ENCODE measurements around the gene PLPPR2.
"Not testable (repeated sequence)": the region's sequence is repeated elsewhere in the genome, so short reads cannot be mapped to it uniquely, and the experiment has no call there.

The PLPPR2 gene

DNA sequence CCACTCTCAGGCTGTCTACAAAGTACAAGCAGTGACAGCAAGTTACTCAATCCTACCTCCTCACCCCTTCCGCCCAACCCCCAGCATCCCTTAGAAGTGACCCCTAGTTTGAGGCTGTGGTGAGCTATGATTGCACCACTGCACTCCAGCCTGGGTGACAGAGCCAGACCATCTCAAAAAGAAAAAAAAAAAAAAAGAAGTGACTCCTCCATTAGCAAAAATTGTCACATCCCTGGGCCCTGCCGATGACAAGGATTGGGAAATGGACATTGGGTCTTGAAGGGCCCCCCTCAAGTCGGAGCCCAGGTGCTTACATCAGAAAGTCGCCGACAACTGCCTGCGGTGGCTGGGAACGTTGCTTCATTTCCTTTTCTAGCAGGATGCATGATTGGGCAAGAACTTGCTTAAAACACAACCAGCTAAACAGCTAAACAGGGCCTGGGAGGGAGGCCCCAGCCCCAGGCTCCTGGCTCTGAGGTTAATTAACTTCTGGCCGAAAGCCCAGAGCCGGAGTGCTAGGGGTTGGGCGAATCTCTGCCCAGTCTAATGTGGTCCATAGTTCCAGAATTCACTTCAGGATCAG is 31.1 kb upstream of the PLPPR2 start:
- no peak overlapping the region for H3K4me3 ChIP-seq (replicated peaks; ENCODE audit: low read depth, low read length)
- DNase-seq (ENCODE audit: low read depth): peak; percentile 97
- TF ChIP-seq, protein P1, sequence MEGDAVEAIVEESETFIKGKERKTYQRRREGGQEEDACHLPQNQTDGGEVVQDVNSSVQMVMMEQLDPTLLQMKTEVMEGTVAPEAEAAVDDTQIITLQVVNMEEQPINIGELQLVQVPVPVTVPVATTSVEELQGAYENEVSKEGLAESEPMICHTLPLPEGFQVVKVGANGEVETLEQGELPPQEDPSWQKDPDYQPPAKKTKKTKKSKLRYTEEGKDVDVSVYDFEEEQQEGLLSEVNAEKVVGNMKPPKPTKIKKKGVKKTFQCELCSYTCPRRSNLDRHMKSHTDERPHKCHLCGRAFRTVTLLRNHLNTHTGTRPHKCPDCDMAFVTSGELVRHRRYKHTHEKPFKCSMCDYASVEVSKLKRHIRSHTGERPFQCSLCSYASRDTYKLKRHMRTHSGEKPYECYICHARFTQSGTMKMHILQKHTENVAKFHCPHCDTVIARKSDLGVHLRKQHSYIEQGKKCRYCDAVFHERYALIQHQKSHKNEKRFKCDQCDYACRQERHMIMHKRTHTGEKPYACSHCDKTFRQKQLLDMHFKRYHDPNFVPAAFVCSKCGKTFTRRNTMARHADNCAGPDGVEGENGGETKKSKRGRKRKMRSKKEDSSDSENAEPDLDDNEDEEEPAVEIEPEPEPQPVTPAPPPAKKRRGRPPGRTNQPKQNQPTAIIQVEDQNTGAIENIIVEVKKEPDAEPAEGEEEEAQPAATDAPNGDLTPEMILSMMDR (IDR thresholded peaks at IDR 0.05; ENCODE audit: low read length, missing control alignments): no peak

DNA sequence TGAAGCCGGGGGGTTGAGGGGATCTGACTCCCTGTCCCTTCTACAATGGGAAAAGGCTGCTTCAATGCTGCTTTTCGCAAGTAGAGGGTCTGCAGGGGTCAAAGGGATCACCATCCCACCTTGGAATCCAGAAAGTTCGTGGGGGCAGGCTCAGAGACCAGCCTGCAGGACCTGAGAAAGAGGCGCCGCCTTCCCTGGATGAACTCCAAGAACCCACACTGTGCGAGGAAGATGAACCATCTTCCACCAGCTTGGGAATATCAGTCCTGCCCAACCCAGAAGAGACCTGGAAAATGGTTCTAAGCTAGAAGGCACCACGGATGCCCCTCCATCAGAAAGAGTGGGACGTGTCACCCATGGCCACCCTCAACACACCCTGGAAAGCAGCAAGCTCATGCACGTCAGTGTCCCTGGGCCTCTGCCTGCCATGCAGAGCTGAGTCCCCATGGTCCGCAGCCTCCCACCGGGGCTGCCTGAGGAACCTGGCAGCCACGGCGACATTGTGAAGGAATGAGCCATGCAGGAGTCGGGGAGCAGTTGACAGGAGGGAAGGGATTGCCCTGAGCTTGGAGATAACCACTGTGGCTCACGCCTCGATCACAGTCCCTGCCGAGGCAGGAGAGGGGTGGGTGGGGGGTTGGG is 30.4 kb upstream of the PLPPR2 start:
- H3K4me3 ChIP-seq (replicated peaks; ENCODE audit: low read depth, low read length): no peak overlapping the region
- TF ChIP-seq, protein P1 (IDR thresholded peaks at IDR 0.05; ENCODE audit: low read length, missing control alignments): no peak
- peak; percentile 17 for DNase-seq (ENCODE audit: low read depth)

DNA sequence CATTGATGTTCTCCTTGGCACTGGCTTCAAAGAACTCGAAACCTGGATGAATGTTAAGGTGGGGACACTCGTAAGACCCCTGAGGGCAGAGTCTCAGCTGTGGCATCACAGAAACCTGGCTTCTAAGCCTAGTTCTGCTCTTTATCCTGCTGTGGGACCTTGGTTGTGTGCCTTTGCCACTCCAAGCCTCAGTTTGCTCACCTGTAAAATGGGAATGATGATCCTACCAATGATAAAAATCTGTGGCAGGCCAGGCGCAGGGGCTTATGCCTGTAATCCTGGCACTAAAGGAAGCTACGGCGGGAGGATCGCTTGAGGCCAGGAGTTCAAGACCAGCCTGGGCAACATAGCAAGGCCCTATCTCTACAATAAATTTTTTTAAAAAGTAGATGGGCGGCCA is 29.7 kb upstream of the PLPPR2 start:
- TF ChIP-seq, protein P1 (IDR thresholded peaks at IDR 0.05; ENCODE audit: low read length, missing control alignments): no peak
- DNase-seq (ENCODE audit: low read depth): no peak
- no peak overlapping the region for H3K4me3 ChIP-seq (replicated peaks; ENCODE audit: low read depth, low read length)

DNA sequence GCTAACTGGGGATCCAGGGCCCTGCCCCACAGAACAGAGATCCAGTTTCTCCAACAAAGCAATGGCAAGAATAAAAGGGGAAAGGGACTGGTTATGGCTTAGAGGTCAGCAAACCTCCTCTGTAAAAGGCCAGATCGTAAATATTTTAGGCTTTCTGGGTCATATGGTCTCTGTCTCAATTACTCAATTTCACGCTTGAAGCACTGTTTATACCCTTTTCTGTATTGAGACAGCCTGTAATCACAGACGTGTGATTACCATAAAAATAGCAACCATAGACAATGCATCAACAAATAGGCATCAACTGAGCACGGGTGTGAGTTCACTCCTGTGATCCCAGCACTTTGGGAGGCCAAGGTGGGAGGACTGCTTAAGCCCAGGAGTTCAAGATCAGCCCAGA is 25.1 kb upstream of the PLPPR2 start:
- H3K4me3 ChIP-seq (replicated peaks; ENCODE audit: low read depth, low read length): no peak overlapping the region
- no peak for DNase-seq (ENCODE audit: low read depth)
- TF ChIP-seq, protein P1 (IDR thresholded peaks at IDR 0.05; ENCODE audit: low read length, missing control alignments): no peak

DNA sequence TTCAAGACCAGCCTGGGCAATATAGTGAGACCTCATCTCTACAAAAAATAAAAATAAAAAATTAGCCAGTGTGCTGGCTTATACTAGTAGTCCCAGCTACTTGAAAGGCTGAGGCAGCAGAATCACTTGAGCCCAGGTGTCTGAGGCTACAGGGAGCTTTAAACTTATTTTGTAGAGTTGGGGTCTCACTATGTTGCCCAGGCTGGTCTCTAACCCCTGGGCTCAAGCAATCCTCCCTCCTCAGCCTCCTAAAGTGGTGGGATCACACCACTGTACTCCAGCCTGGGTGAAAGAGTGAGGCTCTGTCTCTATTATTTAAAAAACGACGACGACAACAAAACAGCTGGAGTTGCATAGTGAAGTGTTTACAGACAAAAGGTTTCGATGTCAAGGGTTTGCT is 23.7 kb upstream of the PLPPR2 start:
- no peak overlapping the region for H3K4me3 ChIP-seq (replicated peaks; ENCODE audit: low read depth, low read length)
- DNase-seq (ENCODE audit: low read depth): no peak
- TF ChIP-seq, protein P1 (IDR thresholded peaks at IDR 0.05; ENCODE audit: low read length, missing control alignments): no peak

DNA sequence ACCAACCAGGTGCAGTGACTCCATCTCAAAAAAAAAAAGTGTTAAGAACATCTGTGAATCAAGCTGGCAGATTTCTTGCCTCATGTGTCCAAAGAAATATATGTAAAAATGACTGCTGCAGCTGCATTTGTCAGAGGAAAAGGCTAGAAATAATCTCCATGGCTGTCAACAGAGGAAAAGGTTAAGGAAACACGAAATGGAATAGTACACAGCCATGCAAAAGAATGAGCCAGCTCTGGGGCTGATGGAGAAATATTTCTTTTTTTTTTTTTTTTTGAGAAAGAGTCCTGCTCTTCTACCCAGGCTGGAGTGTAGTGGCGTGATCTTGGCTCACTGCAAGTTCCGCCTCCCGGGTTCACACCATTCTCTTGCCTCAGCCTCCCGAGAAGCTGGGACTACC is 22.4 kb upstream of the PLPPR2 start:
- no peak for DNase-seq (ENCODE audit: low read depth)
- TF ChIP-seq, protein P1 (IDR thresholded peaks at IDR 0.05; ENCODE audit: low read length, missing control alignments): no peak
- H3K4me3 ChIP-seq (replicated peaks; ENCODE audit: low read depth, low read length): no peak overlapping the region

DNA sequence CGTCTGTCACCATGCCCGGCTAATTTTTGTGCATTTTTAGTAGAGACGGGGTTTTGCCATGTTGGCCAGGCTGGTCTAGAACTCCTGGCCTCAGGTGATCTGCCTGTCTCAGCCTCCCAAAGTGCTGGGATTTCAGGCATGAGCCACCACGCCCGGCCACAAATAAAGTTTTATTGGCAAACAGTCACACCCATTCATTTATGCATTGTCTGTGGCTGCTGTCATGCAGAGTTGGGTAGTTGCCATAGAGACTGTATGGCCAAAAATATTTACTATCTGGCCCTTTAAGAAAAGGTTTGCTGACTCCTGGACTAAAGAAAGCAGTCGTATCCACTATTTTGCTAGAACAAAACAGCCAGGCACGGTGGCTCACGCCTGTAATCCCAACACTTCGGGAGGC is 21.4 kb upstream of the PLPPR2 start:
- DNase-seq (ENCODE audit: low read depth): peak; percentile 28

More for the DNA sequence above, 21.4 kb upstream of the PLPPR2 start:
- not testable (repeated sequence) for H3K4me3 ChIP-seq (replicated peaks; ENCODE audit: low read depth, low read length)
